PFSK-1 (cell line): ENCODE measurements around the gene MAP3K21.

Experiments used
- FOXP2 ChIP-seq: optimal IDR thresholded peaks from 2 replicates; pipeline ENCODE3; 2011; ENCODE audit warnings: borderline replicate concordance, control low read depth, inconsistent platforms; ENCODE audit not compliant: insufficient read depth; ENCODE audit errors: extremely low read length, extremely low read depth
- POLR2AphosphoS5 ChIP-seq: IDR thresholded peaks from 2 replicates; pipeline ENCODE4 v1.6.1; 2012; ENCODE audit warnings: low read depth, mild to moderate bottlenecking, control low read depth, low read length, moderate library complexity
- REST ChIP-seq, 2 experiments: IDR thresholded peaks; 2 replicates each; pipeline versions ENCODE4 v1.6.1 to v1.8.0; 2011 to 2012; ENCODE audit warnings: low read depth in 2 of 2, low read length in 2 of 2, control low read depth in 1 of 2, inconsistent platforms in 1 of 2, mild to moderate bottlenecking in 1 of 2, moderate library complexity in 1 of 2; ENCODE audit not compliant: insufficient read depth in 1 of 2
- SIN3A ChIP-seq: IDR thresholded peaks from 2 replicates; pipeline ENCODE4 v1.6.1; 2012; ENCODE audit warnings: mild to moderate bottlenecking, low read length, moderate library complexity, borderline replicate concordance; ENCODE audit not compliant: insufficient read depth
- TAF1 ChIP-seq: IDR thresholded peaks from 2 replicates; pipeline ENCODE4 v1.6.1; 2012; ENCODE audit warnings: low read length, control low read depth, borderline replicate concordance; ENCODE audit not compliant: insufficient read depth

Gene MAP3K21

GRCh38 chr1:233373226-233373625 lies 45.7 kb downstream of the MAP3K21 start:
- no peak for TF ChIP-seq SIN3A
- TF ChIP-seq TAF1: no peak
- no peak for TF ChIP-seq REST (IDR thresholded peaks at IDR 0.05; ENCODE audit: insufficient read depth in 1 of 2, low read depth in 2 of 2, low read length in 2 of 2)
- TF ChIP-seq POLR2AphosphoS5: no peak
- TF ChIP-seq FOXP2: no peak

- TF ChIP-seq REST (IDR thresholded peaks at IDR 0.05; ENCODE audit: insufficient read depth in 1 of 2, low read depth in 2 of 2, low read length in 2 of 2) (no peak), FOXP2 (no peak), SIN3A (no peak), TAF1 (no peak), POLR2AphosphoS5 (no peak)
These were observed 48.1 kb downstream of the MAP3K21 start for GRCh38 chr1:233375653-233376052.

GRCh38 chr1:233376382-233377110 lies 49.0 kb downstream of the MAP3K21 start:
- TF ChIP-seq FOXP2: no peak
- TF ChIP-seq REST (IDR thresholded peaks at IDR 0.05; ENCODE audit: insufficient read depth in 1 of 2, low read depth in 2 of 2, low read length in 2 of 2): no peak
- TF ChIP-seq TAF1: no peak
- TF ChIP-seq POLR2AphosphoS5: no peak
- TF ChIP-seq SIN3A: no peak

GRCh38 chr1:233379869-233380438 lies 52.4 kb downstream of the MAP3K21 start:
- no peak for TF ChIP-seq REST (IDR thresholded peaks at IDR 0.05; ENCODE audit: insufficient read depth in 1 of 2, low read depth in 2 of 2, low read length in 2 of 2)
- TF ChIP-seq SIN3A: no peak
- TF ChIP-seq FOXP2: no peak
- no peak for TF ChIP-seq TAF1
- TF ChIP-seq POLR2AphosphoS5: no peak
